GM10266 (cell line): Measurements from ENCODE around the gene PARP11.

Experiments used
- DNase-seq: peaks from one replicate; pipeline ENCODE4 v3.0.0; 2012; ENCODE audit errors: extremely low spot score
- CTCF ChIP-seq: IDR thresholded peaks from 2 replicates; pipeline ENCODE4 v1.5.1; 2012; ENCODE audit warnings: mild to moderate bottlenecking, low read depth; ENCODE audit not compliant: control insufficient read depth, insufficient read depth; ENCODE audit errors: missing control alignments

PARP11 gene

DNA sequence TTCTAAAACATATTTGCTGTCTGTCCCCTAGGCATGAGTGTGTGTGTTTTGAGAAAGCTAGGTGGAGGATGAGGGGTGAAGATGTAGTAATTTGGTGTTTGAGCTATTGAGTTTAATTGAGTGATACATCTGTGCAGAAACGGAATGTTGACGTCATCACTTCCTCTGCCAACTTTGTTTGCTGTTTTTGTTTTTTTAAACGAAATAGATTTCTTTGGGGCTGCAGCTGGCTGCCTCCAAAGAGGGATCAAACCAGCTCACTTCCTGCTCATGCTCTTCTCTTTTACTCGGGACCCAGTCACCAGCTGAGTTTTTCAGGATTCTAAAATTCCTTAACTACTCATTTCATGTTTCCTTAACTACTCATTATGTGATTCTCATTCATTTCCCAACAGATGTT, 100.8 kb downstream of the PARP11 start:
- no peak for TF ChIP-seq CTCF
- no peak for DNase-seq

GRCh38 chr12:3771853-3772252, 101.3 kb downstream of the PARP11 start:
- no peak for TF ChIP-seq CTCF
- DNase-seq = no peak

- no peak for DNase-seq
Observed at GRCh38 chr12:3770891-3771290, 102.3 kb downstream of the PARP11 start.

DNA sequence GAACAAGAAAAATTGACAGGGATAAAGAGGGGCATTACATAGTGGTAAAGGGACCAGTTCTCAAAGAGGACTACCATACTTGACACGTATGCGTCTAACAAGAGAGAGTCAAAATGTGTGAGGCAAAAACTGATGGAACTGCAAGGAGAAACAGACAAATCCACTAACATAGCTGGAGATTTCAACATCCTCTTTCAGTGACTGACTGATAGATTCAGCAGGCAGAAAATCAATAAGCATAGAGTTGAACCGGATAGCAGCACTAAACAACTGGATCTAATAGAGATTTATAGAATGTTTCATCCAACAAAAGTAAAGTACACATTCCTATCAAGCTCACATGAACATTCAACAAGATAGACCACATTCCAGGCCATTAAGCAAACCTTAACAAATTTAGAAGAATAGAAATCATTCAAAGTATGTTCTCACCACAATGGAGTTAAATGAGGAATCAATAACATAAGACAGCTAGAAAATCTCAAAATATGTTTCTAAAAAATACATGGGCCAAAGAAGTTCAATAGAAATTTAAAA, 104.2 kb downstream of the PARP11 start:
- TF ChIP-seq CTCF = no peak
- DNase-seq = no peak

More at GRCh38 chr12:3770891-3771290, 102.3 kb downstream of the PARP11 start:
- no peak for TF ChIP-seq CTCF

- no peak for DNase-seq
- no peak for TF ChIP-seq CTCF
Observed at GRCh38 chr12:3761116-3761735, 112.0 kb downstream of the PARP11 start.

DNA sequence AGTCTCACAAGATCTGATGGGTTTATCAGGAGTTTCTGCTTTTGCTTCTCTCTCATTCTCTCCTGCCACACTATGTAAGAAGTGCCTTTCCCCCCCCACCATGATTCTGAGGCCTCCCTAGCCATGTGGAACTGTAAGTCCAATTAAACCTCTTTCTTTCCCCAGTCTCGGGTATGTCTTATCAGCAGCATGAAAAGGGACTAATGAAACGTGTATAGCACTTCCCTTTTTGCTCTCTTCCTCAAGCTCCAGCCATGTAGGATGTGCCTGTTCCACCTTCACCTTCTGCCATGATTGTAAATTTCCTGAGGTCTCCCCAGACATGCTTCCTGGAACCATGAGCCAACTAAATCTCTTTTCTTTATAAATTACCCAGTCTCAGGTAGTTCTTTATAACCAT, 113.3 kb downstream of the PARP11 start:
- DNase-seq = no peak
- TF ChIP-seq CTCF = no peak
